Lung (tissue), 12 donors: ENCODE measurements around the gene CEP43. TPM values are rescaled to one million over a fixed set of nuclear protein-coding genes. Genes with fewer than 3 reads are reported as not detected.

Experiments used
- ATAC-seq: fragments of 200-7000 bp; cut with Tn5 transposase; one replicate; pipeline ENCODE4 v1.9.1; 2020; ENCODE audit warnings: moderate number of reproducible peaks; ENCODE audit not compliant: insufficient read depth, low FRiP score
- DNase-seq, 3 donors: peaks; one replicate each; pipeline ENCODE4 v3.0.0-alpha.2; 2013 to 2017
- H3K27ac ChIP-seq, 2 donors: one replicate each; pipeline ENCODE4 v1.5.1; 2013; ENCODE audit warnings: mild to moderate bottlenecking in 2 of 2, moderate library complexity in 2 of 2, control low read depth in 1 of 2, inconsistent platforms in 1 of 2, low read depth in 1 of 2, low read length in 1 of 2
- H3K27me3 ChIP-seq, 3 donors: one replicate each; pipeline ENCODE4 v1.5.1; 2013; ENCODE audit warnings: low read length in 2 of 3; ENCODE audit not compliant: control insufficient read depth in 3 of 3, insufficient read depth in 3 of 3
- H3K36me3 ChIP-seq, 4 donors: one replicate each; pipeline ENCODE4 v1.5.1; 2013; ENCODE audit warnings: low read length in 4 of 4, mild to moderate bottlenecking in 1 of 4, moderate library complexity in 1 of 4; ENCODE audit not compliant: control insufficient read depth in 4 of 4, insufficient read depth in 4 of 4
- H3K4me1 ChIP-seq, 5 donors: one replicate each; pipeline ENCODE4 v1.5.1; 2013; ENCODE audit warnings: low read length in 5 of 5, mild to moderate bottlenecking in 2 of 5, moderate library complexity in 1 of 5; ENCODE audit not compliant: control insufficient read depth in 5 of 5, insufficient read depth in 5 of 5
- H3K4me3 ChIP-seq: one replicate; pipeline ENCODE4 v1.5.1; 2013; ENCODE audit warnings: mild to moderate bottlenecking, control low read depth, moderate library complexity
- H3K9ac ChIP-seq, 2 donors: one replicate each; pipeline ENCODE4 v1.5.1; 2013; ENCODE audit warnings: low read length in 2 of 2, control low read depth in 1 of 2; ENCODE audit not compliant: insufficient read depth in 1 of 2
- H3K9me3 ChIP-seq, 4 donors: one replicate each; pipeline ENCODE4 v1.5.1; 2013; ENCODE audit warnings: low read length in 3 of 4, mild to moderate bottlenecking in 1 of 4, moderate library complexity in 1 of 4; ENCODE audit not compliant: control insufficient read depth in 4 of 4, insufficient read depth in 3 of 4
- CTCF ChIP-seq: IDR thresholded peaks from 2 replicates; pipeline ENCODE4 v1.5.1; 2012; ENCODE audit warnings: mild to moderate bottlenecking; ENCODE audit errors: control extremely low read depth, extremely low read depth
- WGBS, 2 donors: extraction: QIAGEN DNeasy Blood & Tissue Kit; methylation state at CpG; one replicate each; pipeline ENCODE4 v1.1.7; 2013; 5-methylcytosine and 5-hydroxymethylcytosine counted together
- polyA plus RNA-seq, 2 donors: library from polyadenylated mRNA; stranded (reverse); fragments of 200-250 nt; gene quantifications; one replicate each; pipeline ENCODE4 v1.2.1, GENCODE V29; 2013
- total RNA-seq, 2 donors: library from RNA; depleted of rRNA in 1 of 2; stranded (reverse); fragments of >200 nt in 1 of 2; gene quantifications; one replicate each; pipeline ENCODE4 v1.2.1, GENCODE V29; 2014 to 2021
- donor health status: control.
- donor health status: control.
- donor health status: Bipolar disorder and iron deficiency.
- donor health status: healthy.
- donor health status: DM: yes; HTN: yes; CAD: no.

The CEP43 gene
- total and polyA plus RNA-seq, 4 donors: 6.6 to 43.2 (median 10.3) TPM

- Histone ChIP-seq H3K27ac (no peak overlapping the region), H3K4me3 (no peak overlapping the region), H3K4me1 (no peaks in the 10 kb centered on the region), H3K9me3 (no peaks in the 10 kb centered on the region), H3K36me3 (no peaks in the 10 kb centered on the region), H3K27me3 (no peaks in the 10 kb centered on the region), H3K9ac (no peak overlapping the region)
- no peak for TF ChIP-seq CTCF
- 89 to 97% methylated on average over 17 of the region's 17 CpGs for WGBS, 2 donors
- DNase-seq (no peak), ATAC-seq (no peak)
These were observed 28.4 kb upstream of the CEP43 start for GRCh38 chr6:166970776-166971175.

GRCh38 chr6:166971271-166971670, 27.9 kb upstream of the CEP43 start:
- Histone ChIP-seq H3K4me3 (no peak overlapping the region), H3K36me3 (no peaks in the 10 kb centered on the region), H3K9ac (no peak overlapping the region), H3K27ac (no peak overlapping the region), H3K9me3 (no peaks in the 10 kb centered on the region), H3K27me3 (no peaks in the 10 kb centered on the region), H3K4me1 (no peaks in the 10 kb centered on the region)
- DNase-seq (no peak), ATAC-seq (no peak)
- 89 to 90% methylated on average over 8 of the region's 8 CpGs for WGBS, 2 donors
- no peak for TF ChIP-seq CTCF

GRCh38 chr6:166972101-166972500, 27.1 kb upstream of the CEP43 start:
- Histone ChIP-seq H3K9ac (no peak overlapping the region), H3K27me3 (no peaks in the 10 kb centered on the region), H3K9me3 (no peaks in the 10 kb centered on the region), H3K36me3 (no peaks in the 10 kb centered on the region), H3K4me1 (no peaks in the 10 kb centered on the region), H3K4me3 (no peak overlapping the region), H3K27ac (no peak overlapping the region)
- ATAC-seq (no peak), DNase-seq (no peak)
- WGBS, 2 donors: 92 to 97% methylated on average over 2 of the region's 2 CpGs
- no peak for TF ChIP-seq CTCF

- Histone ChIP-seq H3K4me1 (no peaks in the 10 kb centered on the region), H3K4me3 (no peak overlapping the region), H3K9me3 (no peaks in the 10 kb centered on the region), H3K9ac (no peak overlapping the region), H3K27ac (no peak overlapping the region), H3K27me3 (no peaks in the 10 kb centered on the region), H3K36me3 (no peaks in the 10 kb centered on the region)
- 94 to 98% methylated on average over 2 of the region's 2 CpGs for WGBS, 2 donors
- ATAC-seq: no peak
- DNase-seq: no peak
- TF ChIP-seq CTCF: no peak
These were observed 22.6 kb upstream of the CEP43 start for GRCh38 chr6:166976636-166977035.
